OCI-LY7 (cell line): Measurements from ENCODE around the gene CSNK2A2. TPM values are rescaled to one million over a fixed set of nuclear protein-coding genes. Genes with fewer than 3 reads are reported as not detected.
A peak's percentile ranks its signal among the peaks of the same experiment; 100 is the strongest.

Experiments used
- BruUV-seq: library from RNA; stranded (reverse); fragments of 400-500 nt; replicated peaks from 2 replicates; lab custom pipeline; 2021; lab: Mats Ljungman, UMichigan
- CTCF ChIA-PET: fragments of 300-600 bp; sonication (Branson Sonifier 250); formaldehyde crosslinking; loops from one replicate; lab custom pipeline; 2022; ENCODE audit warnings: antibody characterized with exemption; ENCODE audit not compliant: unreplicated experiment; lab: Charles Lee
- POLR2A ChIA-PET: fragments of 300-600 bp; sonication (Branson Sonifier 250); formaldehyde crosslinking; loops from one replicate; lab custom pipeline; 2022; ENCODE audit warnings: antibody characterized with exemption; lab: Charles Lee
- DNase-seq: peaks from one replicate; pipeline ENCODE4 v3.0.0-alpha.2; 2015; ENCODE audit warnings: low spot score
- H2AFZ ChIP-seq: fragments of 200-600 bp; sonication (generic), shearing (Covaris generic); 2 replicates; pipeline ENCODE4 v1.6.1; 2014; ENCODE audit warnings: mild to moderate bottlenecking, antibody characterized with exemption, low read length, moderate library complexity
- H3K27ac ChIP-seq: fragments of 200-600 bp; sonication (generic); 2 replicates; pipeline ENCODE4 v1.5.1; 2014; ENCODE audit warnings: mixed run types, low read depth, mild to moderate bottlenecking, moderate library complexity, low read length, inconsistent platforms; ENCODE audit not compliant: poor library complexity, severe bottlenecking
- H3K36me3 ChIP-seq: fragments of 200-600 bp; sonication (generic); 2 replicates; pipeline ENCODE4 v1.6.1; 2014; ENCODE audit warnings: mild to moderate bottlenecking, antibody characterized with exemption, low read length, moderate library complexity, mixed read lengths; ENCODE audit not compliant: insufficient read depth
- H3K4me1 ChIP-seq: fragments of 200-600 bp; sonication (generic); 2 replicates; pipeline ENCODE4 v1.5.1; 2014; ENCODE audit warnings: mild to moderate bottlenecking, low read length; ENCODE audit not compliant: insufficient read depth, poor library complexity, severe bottlenecking
- H3K4me2 ChIP-seq: fragments of 200-600 bp; sonication (generic); 2 replicates; pipeline ENCODE4 v1.6.1; 2014; ENCODE audit warnings: mild to moderate bottlenecking, low read length
- H3K4me3 ChIP-seq: fragments of 200-600 bp; sonication (generic); 2 replicates; pipeline ENCODE4 v1.5.1; 2014; ENCODE audit warnings: mild to moderate bottlenecking, low read depth, low read length; ENCODE audit not compliant: poor library complexity, severe bottlenecking
- H3K79me2 ChIP-seq: fragments of 200-600 bp; sonication (generic); 2 replicates; pipeline ENCODE4 v1.6.1; 2016; ENCODE audit warnings: low read depth, mild to moderate bottlenecking, low read length, moderate library complexity, mixed read lengths; ENCODE audit not compliant: insufficient read depth
- H3K9me2 ChIP-seq: fragments of 200-600 bp; sonication (generic); 2 replicates; pipeline ENCODE4 v1.6.1; 2016; ENCODE audit warnings: mild to moderate bottlenecking, low read length, mixed read lengths; ENCODE audit not compliant: insufficient read depth
- H3K9me3 ChIP-seq: fragments of 200-600 bp; sonication (generic); 2 replicates; pipeline ENCODE4 v1.6.1; 2014; ENCODE audit warnings: mild to moderate bottlenecking, mixed run types, low read length, mixed read lengths
- H4K20me1 ChIP-seq: fragments of 200-600 bp; sonication (generic); 2 replicates; pipeline ENCODE4 v1.6.1; 2014; ENCODE audit warnings: mild to moderate bottlenecking, antibody characterized with exemption, low read length, moderate library complexity, mixed read lengths; ENCODE audit not compliant: insufficient read depth
- CTCF ChIP-seq: fragments of 200-600 bp; sonication (generic); conservative IDR thresholded peaks from 2 replicates; pipeline ENCODE4 v1.5.1; 2014; ENCODE audit warnings: mild to moderate bottlenecking, antibody characterized with exemption, low read length, moderate library complexity, mixed read lengths
- EZH2phosphoT487 ChIP-seq: fragments of 200-600 bp; sonication (generic); IDR thresholded peaks from 2 replicates; pipeline ENCODE4 v1.6.1; 2018; ENCODE audit warnings: low read depth, borderline replicate concordance, mild to moderate bottlenecking, mixed run types, antibody characterized with exemption, low read length, moderate library complexity, mixed read lengths
- intact Hi-C: fragments of 100-400 bp; cut with micrococcal nuclease; formaldehyde crosslinking; loops from one replicate; pipeline ENCODE4 v1.10.0; 2022; ENCODE audit not compliant: unreplicated experiment
- total RNA-seq, 2 experiments: library from RNA; depleted of rRNA in 1 of 2; stranded (reverse); fragments of >200 nt in 1 of 2; shearing (Covaris generic) in 1 of 2; gene quantifications; 2 replicates each; pipeline ENCODE4 v1.2.3, GENCODE V29; 2014 to 2022

CSNK2A2 gene
- total RNA-seq, 2 experiments from 2014 or later: 28.7 to 106 TPM

DNA sequence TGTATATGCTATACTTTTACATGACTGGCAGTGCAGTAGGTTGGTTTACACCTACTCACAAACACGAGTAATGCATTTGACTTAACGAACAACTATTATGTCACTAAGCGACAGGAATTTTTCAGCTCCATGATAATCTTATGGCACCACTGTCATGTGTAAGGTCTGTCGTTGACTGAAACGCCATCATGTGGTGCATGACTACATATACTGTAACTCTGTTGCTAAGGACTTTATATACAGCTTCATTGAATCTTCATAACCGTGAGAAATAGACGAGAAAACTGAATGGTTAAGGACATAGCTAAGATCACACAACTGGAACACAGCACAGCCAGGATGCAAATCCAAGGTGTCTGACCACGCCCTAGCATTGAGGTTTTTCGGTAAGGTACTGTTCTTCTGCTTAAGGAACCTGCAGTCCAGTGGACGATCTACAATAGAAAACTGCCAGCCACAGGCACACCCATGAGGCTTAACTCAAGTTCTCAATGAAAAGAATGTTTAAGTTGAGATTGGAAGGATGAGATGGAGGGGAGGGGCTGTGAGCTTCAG, 72.0 kb downstream of the CSNK2A2 start:
- POLR2A ChIA-PET: interaction anchor here (0.5 to 0.8 kb wide), 2 partner anchors 124 to 181 kb away, joined by 3 to 4 read pairs; a partner anchor contains a TSS
- TF ChIP-seq EZH2phosphoT487: no peak
- TF ChIP-seq CTCF: peak; percentile 60
- peak overlapping the region; percentile 97 for H3K4me2 ChIP-seq

DNA sequence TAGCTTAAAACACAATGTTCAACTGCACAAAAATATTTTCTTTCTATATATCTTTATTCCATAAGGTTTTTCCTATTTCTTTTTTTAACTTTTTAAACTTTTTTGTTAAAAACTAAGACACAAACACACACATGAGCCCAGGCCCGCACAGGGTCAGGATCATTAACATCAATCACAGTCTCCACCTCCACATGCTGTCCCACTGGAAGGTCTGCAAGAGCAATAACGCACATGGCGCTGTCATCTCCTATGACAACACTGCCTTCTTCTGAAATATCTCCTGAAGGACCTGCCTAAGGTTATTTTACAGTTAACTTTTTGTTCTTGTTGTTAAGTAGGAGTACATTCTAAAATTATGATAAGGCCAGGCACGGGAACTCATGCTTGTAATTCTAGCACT, 72.9 kb downstream of the CSNK2A2 start:
- CTCF ChIA-PET: interaction anchor here (1.0 kb wide), 1 partner anchor 102 kb away, joined by 3 read pairs; no protein-coding TSS in a partner anchor
- Histone ChIP-seq H3K9me3 (no peaks in the 10 kb centered on the region), H3K4me2 (no peak overlapping the region), H3K79me2 (peaks cover 80% of the 10 kb centered on the region), H3K9me2 (no peaks in the 10 kb centered on the region), H4K20me1 (peaks cover 57% of the 10 kb centered on the region), H3K36me3 (peaks cover 8% of the 10 kb centered on the region; the same call in 1 of the 2 replicates), H2AFZ (no peak overlapping the region), H3K4me3 (no peak overlapping the region), H3K27ac (no peak overlapping the region), H3K4me1 (peaks cover 45% of the 10 kb centered on the region)
- no peak for DNase-seq
- POLR2A ChIA-PET: no interaction called here
- intact Hi-C loops: loop anchor here (5.0 kb wide), 1 partner anchor 228 kb away; no protein-coding TSS in a partner anchor
- no TSS peak for BruUV-seq
- TF ChIP-seq CTCF (no peak), EZH2phosphoT487 (no peak)

More for the DNA sequence above, 72.0 kb downstream of the CSNK2A2 start:
- peak overlapping the region; percentile 99 for H3K4me3 ChIP-seq
- H2AFZ ChIP-seq: no peak overlapping the region
- no peaks in the 10 kb centered on the region for H3K9me3 ChIP-seq
- BruUV-seq: no TSS peak
- H3K79me2 ChIP-seq: peaks cover 72% of the 10 kb centered on the region
- peak; percentile 17 for DNase-seq
- no peaks in the 10 kb centered on the region for H3K9me2 ChIP-seq
- peaks cover 47% of the 10 kb centered on the region for H3K4me1 ChIP-seq
- CTCF ChIA-PET: interaction anchor here (1.0 kb wide), 2 partner anchors 91 to 102 kb away, joined by 3 read pairs; no protein-coding TSS in a partner anchor
- H4K20me1 ChIP-seq: peaks cover 49% of the 10 kb centered on the region
- no peak overlapping the region for H3K27ac ChIP-seq
- intact Hi-C loops: loop anchor here (5.0 kb wide), 1 partner anchor 229 kb away; no protein-coding TSS in a partner anchor
- H3K36me3 ChIP-seq: peaks cover 5% of the 10 kb centered on the region; the same call in 1 of the 2 replicates

GRCh38 chr16:58124601-58124915, 73.3 kb downstream of the CSNK2A2 start:
- Histone ChIP-seq H3K36me3 (peaks cover 8% of the 10 kb centered on the region; the same call in 1 of the 2 replicates), H3K79me2 (peaks cover 83% of the 10 kb centered on the region), H3K9me3 (no peaks in the 10 kb centered on the region), H3K4me1 (peaks cover 40% of the 10 kb centered on the region), H3K4me2 (no peak overlapping the region), H3K27ac (no peak overlapping the region), H2AFZ (no peak overlapping the region), H4K20me1 (peaks cover 60% of the 10 kb centered on the region), H3K4me3 (no peak overlapping the region), H3K9me2 (no peaks in the 10 kb centered on the region)
- TF ChIP-seq CTCF (no peak), EZH2phosphoT487 (no peak)
- ChIA-PET CTCF (no interaction called here), POLR2A (no interaction called here)
- no TSS peak for BruUV-seq
- intact Hi-C loops: no loop called here
- DNase-seq: no peak
